ENCODE results near the gene LUM.

LUM gene

GRCh38 chr12:91127306-91127705 is 16.0 kb upstream of the LUM start:
- FAIRE-seq (no peak), DNase-seq (ENCODE audit: insufficient read length, low spot score) (no peak)
- no peak for TF ChIP-seq POLR2A (IDR thresholded peaks at IDR 0.05; ENCODE audit: low read depth, low read length)

GRCh38 chr12:91126516-91126915 is 15.2 kb upstream of the LUM start:
- no peak for DNase-seq (ENCODE audit: insufficient read length, low spot score)
- no peak for TF ChIP-seq POLR2A (IDR thresholded peaks at IDR 0.05; ENCODE audit: low read depth, low read length)
- no peak for FAIRE-seq

GRCh38 chr12:91123236-91123916 is 12.1 kb upstream of the LUM start:
- FAIRE-seq: peak; percentile 52
- TF ChIP-seq POLR2A (IDR thresholded peaks at IDR 0.05; ENCODE audit: low read depth, low read length): no peak
- no peak for DNase-seq (ENCODE audit: insufficient read length, low spot score)

GRCh38 chr12:91120781-91121180 is 9.5 kb upstream of the LUM start:
- no peak for TF ChIP-seq POLR2A (IDR thresholded peaks at IDR 0.05; ENCODE audit: low read depth, low read length)
- FAIRE-seq (no peak), DNase-seq (ENCODE audit: insufficient read length, low spot score) (no peak)

GRCh38 chr12:91119089-91119488 is 7.8 kb upstream of the LUM start:
- FAIRE-seq (no peak), DNase-seq (ENCODE audit: insufficient read length, low spot score) (no peak)
- no peak for TF ChIP-seq POLR2A (IDR thresholded peaks at IDR 0.05; ENCODE audit: low read depth, low read length)

- TF ChIP-seq POLR2A (IDR thresholded peaks at IDR 0.05; ENCODE audit: low read depth, low read length): no peak
- no peak for DNase-seq (ENCODE audit: insufficient read length, low spot score)
- no peak for FAIRE-seq
These were observed 2.3 kb upstream of the LUM start for GRCh38 chr12:91113621-91114020.

- TF ChIP-seq POLR2A (IDR thresholded peaks at IDR 0.05; ENCODE audit: low read depth, low read length): no peak
- no peak for DNase-seq (ENCODE audit: insufficient read length, low spot score)
- no peak for FAIRE-seq
These were observed 876 bp downstream of the LUM start for GRCh38 chr12:91110311-91110924.

GRCh38 chr12:91109581-91110310 is 1.5 kb downstream of the LUM start:
- FAIRE-seq (no peak), DNase-seq (ENCODE audit: insufficient read length, low spot score) (no peak)
- TF ChIP-seq POLR2A (IDR thresholded peaks at IDR 0.05; ENCODE audit: low read depth, low read length): no peak

- TF ChIP-seq POLR2A (IDR thresholded peaks at IDR 0.05; ENCODE audit: low read depth, low read length): no peak
- DNase-seq (ENCODE audit: insufficient read length, low spot score): no peak
- FAIRE-seq: peak; percentile 76
These were observed 2.1 kb downstream of the LUM start for GRCh38 chr12:91109148-91109564.

GRCh38 chr12:91108196-91108755 is 3.0 kb downstream of the LUM start:
- no peak for FAIRE-seq
- DNase-seq (ENCODE audit: insufficient read length, low spot score): no peak
- no peak for TF ChIP-seq POLR2A (IDR thresholded peaks at IDR 0.05; ENCODE audit: low read depth, low read length)

GRCh38 chr12:91106283-91106682 is 5.0 kb downstream of the LUM start:
- no peak for TF ChIP-seq POLR2A (IDR thresholded peaks at IDR 0.05; ENCODE audit: low read depth, low read length)
- DNase-seq (ENCODE audit: insufficient read length, low spot score) (no peak), FAIRE-seq (no peak)

GRCh38 chr12:91105807-91106206 is 5.5 kb downstream of the LUM start:
- no peak for DNase-seq (ENCODE audit: insufficient read length, low spot score)
- no peak for FAIRE-seq
- no peak for TF ChIP-seq POLR2A (IDR thresholded peaks at IDR 0.05; ENCODE audit: low read depth, low read length)

- FAIRE-seq (no peak), DNase-seq (ENCODE audit: insufficient read length, low spot score) (no peak)
- TF ChIP-seq POLR2A (IDR thresholded peaks at IDR 0.05; ENCODE audit: low read depth, low read length): no peak
These were observed 6.4 kb downstream of the LUM start for GRCh38 chr12:91104812-91105466.

- no peak for DNase-seq (ENCODE audit: insufficient read length, low spot score)
- no peak for TF ChIP-seq POLR2A (IDR thresholded peaks at IDR 0.05; ENCODE audit: low read depth, low read length)
- FAIRE-seq: no peak
These were observed 7.7 kb downstream of the LUM start for GRCh38 chr12:91103624-91104023.

All from H54 (cell line).